Adipocyte (in vitro differentiated cells): ENCODE data around the gene IL23R.

Experiments used
- DNase-seq: peaks from one replicate; pipeline ENCODE4 v3.0.0-alpha.2; 2015; ENCODE audit warnings: low read depth
- H3K27me3 ChIP-seq: replicated peaks from 2 replicates; pipeline ENCODE4 v1.7.0; 2013; ENCODE audit warnings: mild to moderate bottlenecking, low read length, moderate library complexity; ENCODE audit not compliant: control insufficient read depth, insufficient read depth
- H3K36me3 ChIP-seq: 2 replicates; pipeline ENCODE4 v1.7.0; 2013; ENCODE audit warnings: low read length, mild to moderate bottlenecking, moderate library complexity; ENCODE audit not compliant: control insufficient read depth, insufficient read depth, severe bottlenecking
- H3K4me1 ChIP-seq: 2 replicates; pipeline ENCODE4 v1.7.0; 2013; ENCODE audit warnings: mild to moderate bottlenecking, low read length, moderate library complexity; ENCODE audit not compliant: control insufficient read depth, insufficient read depth
- H3K4me3 ChIP-seq: 2 replicates; pipeline ENCODE4 v1.7.0; 2013; ENCODE audit warnings: mild to moderate bottlenecking, low read length, moderate library complexity
- H3K9ac ChIP-seq: 2 replicates; pipeline ENCODE4 v1.7.0; 2013; ENCODE audit warnings: mild to moderate bottlenecking, low read length, moderate library complexity
- H3K9me3 ChIP-seq: 2 replicates; pipeline ENCODE4 v1.7.0; 2013; ENCODE audit warnings: mild to moderate bottlenecking, low read length, moderate library complexity; ENCODE audit not compliant: control insufficient read depth

IL23R gene

DNA sequence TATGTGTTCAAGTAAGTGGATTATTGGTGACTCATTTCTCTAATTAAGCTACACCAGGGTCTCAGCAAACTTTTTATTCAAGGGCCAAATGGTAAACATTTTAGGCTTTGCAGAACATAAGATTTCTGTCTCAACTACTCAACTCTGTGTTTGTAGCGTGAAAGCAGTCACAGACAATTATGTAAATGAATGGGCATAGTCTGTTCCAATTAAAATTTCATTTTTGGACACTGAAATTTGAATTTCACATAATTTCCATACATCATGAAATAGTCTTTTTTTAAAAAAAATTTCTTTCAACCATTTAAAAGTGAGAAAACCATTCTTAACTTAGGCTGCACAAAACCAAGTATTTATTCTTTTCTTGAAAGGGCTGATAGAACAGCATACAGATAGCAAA is 50.1 kb downstream of the IL23R start:
- Histone ChIP-seq H3K4me1 (peaks cover 8% of the 10 kb centered on the region), H3K36me3 (no peaks in the 10 kb centered on the region), H3K4me3 (no peak overlapping the region), H3K9ac (no peak overlapping the region), H3K27me3 (no peaks in the 10 kb centered on the region), H3K9me3 (no peaks in the 10 kb centered on the region)
- no peak for DNase-seq

DNA sequence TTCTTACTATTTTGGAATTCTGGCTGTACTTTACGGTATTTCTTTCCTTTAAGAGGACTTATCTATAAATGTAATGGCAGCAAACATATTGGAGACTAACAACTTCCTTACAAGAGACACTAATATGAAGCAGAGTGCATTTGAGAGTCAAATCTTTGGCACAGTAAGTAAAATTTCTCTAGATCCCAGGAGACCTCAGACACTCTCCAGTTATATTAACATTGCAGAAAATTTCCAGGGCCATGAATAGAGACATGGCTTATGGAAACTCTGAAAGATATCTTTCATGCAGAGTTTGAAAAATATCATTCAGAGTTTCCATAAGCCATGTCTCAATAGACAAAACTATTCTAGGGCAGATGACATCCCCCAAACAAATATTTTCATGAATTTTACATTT is 51.2 kb downstream of the IL23R start:
- no peak overlapping the region for H3K4me3 ChIP-seq
- H3K9ac ChIP-seq: no peak overlapping the region

DNA sequence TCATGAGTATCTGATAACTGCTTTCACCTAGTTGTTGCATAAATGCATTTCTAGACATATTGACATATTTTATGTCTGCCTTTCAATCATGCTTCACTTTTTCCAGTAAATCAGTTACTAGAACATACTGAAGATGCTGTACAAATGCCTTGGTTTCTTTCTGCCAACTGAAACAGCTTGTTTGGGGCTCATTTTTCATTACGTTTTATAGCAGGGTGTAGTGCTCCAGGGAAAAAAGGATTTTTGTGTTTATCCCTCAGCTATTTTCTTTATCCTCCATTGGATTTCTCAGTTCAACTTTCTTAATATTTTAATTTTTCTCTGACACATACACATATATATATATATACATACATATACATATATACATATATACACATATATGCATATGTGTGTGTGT is 51.7 kb downstream of the IL23R start:
- no peak for DNase-seq
- H3K9ac ChIP-seq: no peak overlapping the region
- H3K27me3 ChIP-seq: no peaks in the 10 kb centered on the region
- H3K9me3 ChIP-seq: no peaks in the 10 kb centered on the region
- no peak overlapping the region for H3K4me3 ChIP-seq
- H3K4me1 ChIP-seq: peaks cover 8% of the 10 kb centered on the region
- H3K36me3 ChIP-seq: no peaks in the 10 kb centered on the region

More for the DNA sequence above, 51.2 kb downstream of the IL23R start:
- H3K4me1 ChIP-seq: peaks cover 8% of the 10 kb centered on the region
- H3K27me3 ChIP-seq: no peaks in the 10 kb centered on the region
- no peaks in the 10 kb centered on the region for H3K9me3 ChIP-seq
- no peak for DNase-seq
- no peaks in the 10 kb centered on the region for H3K36me3 ChIP-seq

DNA sequence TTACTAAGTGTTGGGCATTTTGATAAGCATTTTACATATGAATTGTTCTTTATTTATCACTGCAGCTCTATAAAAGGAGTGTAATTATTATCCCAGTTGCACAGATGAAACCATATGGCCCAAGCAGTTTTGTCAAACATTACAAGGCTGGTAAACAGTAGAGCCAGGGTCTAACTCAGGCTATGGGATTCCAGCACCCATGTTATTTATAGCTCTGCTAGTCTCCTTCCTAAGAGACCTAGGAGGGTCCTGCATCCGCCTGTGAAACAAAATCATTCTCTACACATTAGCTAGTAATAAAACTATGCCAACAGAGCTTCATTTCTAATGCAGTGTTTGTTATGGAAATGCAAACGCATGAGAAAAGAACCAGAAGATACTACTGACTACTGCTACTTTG is 58.6 kb downstream of the IL23R start:
- Histone ChIP-seq H3K27me3 (peaks cover 13% of the 10 kb centered on the region), H3K4me1 (no peaks in the 10 kb centered on the region), H3K9me3 (no peaks in the 10 kb centered on the region), H3K36me3 (no peaks in the 10 kb centered on the region), H3K4me3 (no peak overlapping the region), H3K9ac (no peak overlapping the region)
- DNase-seq: no peak

DNA sequence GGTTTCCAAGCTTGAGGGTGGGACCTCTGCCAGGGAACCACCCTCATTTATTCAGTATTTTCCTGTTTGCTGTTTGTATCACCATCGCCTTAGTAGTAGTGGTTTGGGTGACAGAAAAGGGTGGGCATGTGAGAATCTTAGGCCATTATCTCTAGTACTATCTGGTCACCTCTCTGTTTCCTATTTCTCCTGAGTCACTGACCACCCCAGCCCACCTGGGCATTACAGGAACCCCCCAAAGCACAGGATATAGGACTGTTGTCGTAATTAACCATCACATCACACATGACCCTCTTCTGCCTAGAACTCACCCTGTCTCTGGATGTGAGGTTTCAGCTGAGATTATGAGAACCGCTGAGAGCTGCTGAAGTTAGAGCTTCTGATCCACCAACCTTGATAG is 60.4 kb downstream of the IL23R start:
- Histone ChIP-seq H3K9ac (no peak overlapping the region), H3K4me1 (no peaks in the 10 kb centered on the region), H3K36me3 (no peaks in the 10 kb centered on the region), H3K9me3 (no peaks in the 10 kb centered on the region), H3K27me3 (peaks cover 13% of the 10 kb centered on the region), H3K4me3 (no peak overlapping the region)
- no peak for DNase-seq

DNA sequence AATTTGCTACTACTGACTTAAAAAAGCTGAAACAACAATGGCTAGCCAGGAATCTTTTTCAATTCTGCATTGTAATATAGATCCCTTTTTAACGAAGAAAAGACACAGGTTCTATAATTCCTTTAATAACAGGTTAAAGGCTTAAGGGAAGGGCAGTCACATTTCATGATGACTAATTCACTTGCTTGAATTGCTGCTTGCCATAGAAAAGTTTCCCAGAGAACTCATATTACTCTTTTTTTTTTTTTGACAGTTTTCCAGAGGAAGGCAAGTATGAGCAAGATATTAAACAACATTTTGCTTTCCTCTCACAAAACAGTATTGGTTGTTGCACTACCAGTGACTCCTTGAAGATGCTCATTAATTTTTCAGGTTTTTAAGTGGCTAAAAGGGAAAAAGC is 60.9 kb downstream of the IL23R start:
- no peak overlapping the region for H3K9ac ChIP-seq
- no peaks in the 10 kb centered on the region for H3K4me1 ChIP-seq
- peak; percentile 14 for DNase-seq
- peaks cover 13% of the 10 kb centered on the region for H3K27me3 ChIP-seq
- H3K4me3 ChIP-seq: no peak overlapping the region
- H3K9me3 ChIP-seq: no peaks in the 10 kb centered on the region
- no peaks in the 10 kb centered on the region for H3K36me3 ChIP-seq

DNA sequence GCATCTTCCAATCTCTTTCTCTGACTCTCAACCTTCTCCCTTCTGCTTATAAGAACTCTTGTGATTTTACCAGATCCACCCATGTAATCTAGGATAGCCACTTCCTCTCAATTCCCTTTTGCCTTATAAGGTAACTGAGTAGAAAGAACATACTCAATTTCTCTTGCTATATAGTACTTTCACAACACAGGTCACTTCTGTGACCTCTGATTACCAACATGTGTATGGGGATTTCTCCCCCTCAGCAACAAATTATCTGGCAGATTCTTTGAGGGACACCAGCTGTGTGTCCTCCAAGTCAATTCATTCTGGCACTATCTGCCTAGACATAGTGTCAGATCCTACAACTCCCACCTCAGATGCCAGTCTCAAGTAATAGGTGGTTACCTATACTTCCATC is 62.5 kb downstream of the IL23R start:
- Histone ChIP-seq H3K36me3 (no peaks in the 10 kb centered on the region), H3K27me3 (peaks cover 13% of the 10 kb centered on the region), H3K9me3 (no peaks in the 10 kb centered on the region), H3K4me1 (no peaks in the 10 kb centered on the region), H3K9ac (no peak overlapping the region), H3K4me3 (no peak overlapping the region)
- no peak for DNase-seq

DNA sequence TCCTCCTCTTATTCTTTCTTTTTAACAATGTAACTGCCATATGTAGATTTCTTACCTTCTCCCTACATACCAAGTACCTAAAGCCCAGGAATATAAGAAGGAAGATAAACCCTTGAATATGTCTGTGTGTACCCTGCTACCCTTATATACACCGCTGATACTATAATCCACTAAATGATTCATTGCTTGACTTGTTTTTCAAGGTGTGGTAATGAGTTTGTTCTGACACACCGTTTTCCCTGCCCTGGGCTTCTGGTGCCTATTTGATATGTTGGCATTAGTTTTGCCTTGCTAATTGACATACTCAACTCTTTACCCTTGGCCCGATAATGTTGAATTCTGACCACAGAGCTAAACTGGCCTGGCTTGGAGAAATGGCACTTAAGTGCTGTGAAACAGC is 64.3 kb downstream of the IL23R start:
- DNase-seq: no peak
- Histone ChIP-seq H3K9me3 (no peaks in the 10 kb centered on the region), H3K27me3 (peaks cover 17% of the 10 kb centered on the region), H3K9ac (no peak overlapping the region), H3K4me3 (no peak overlapping the region), H3K4me1 (no peaks in the 10 kb centered on the region), H3K36me3 (no peaks in the 10 kb centered on the region)

DNA sequence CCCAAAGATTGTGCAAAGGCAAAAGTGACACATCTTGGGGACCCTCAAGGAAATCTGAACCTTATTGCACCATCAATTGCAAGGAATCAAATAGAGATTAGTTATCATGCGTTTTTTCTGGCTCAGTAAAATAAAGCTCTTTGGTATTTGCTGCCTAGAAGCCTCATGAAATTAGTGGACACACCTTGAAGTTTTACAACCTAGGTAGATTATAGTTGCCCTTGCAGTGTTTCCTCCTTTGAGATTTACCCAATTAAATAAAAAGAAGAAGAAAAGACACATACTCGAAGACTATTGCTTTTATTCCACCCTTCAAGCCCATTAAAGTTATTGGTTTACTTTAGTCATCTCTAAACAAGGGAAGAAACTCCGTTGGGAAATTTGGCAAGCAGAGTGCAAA is 70.0 kb downstream of the IL23R start:
- no peaks in the 10 kb centered on the region for H3K9me3 ChIP-seq
- no peak overlapping the region for H3K9ac ChIP-seq
- no peak for DNase-seq
- no peaks in the 10 kb centered on the region for H3K4me1 ChIP-seq
- H3K27me3 ChIP-seq: peaks cover 21% of the 10 kb centered on the region
- H3K4me3 ChIP-seq: no peak overlapping the region
- no peaks in the 10 kb centered on the region for H3K36me3 ChIP-seq

DNA sequence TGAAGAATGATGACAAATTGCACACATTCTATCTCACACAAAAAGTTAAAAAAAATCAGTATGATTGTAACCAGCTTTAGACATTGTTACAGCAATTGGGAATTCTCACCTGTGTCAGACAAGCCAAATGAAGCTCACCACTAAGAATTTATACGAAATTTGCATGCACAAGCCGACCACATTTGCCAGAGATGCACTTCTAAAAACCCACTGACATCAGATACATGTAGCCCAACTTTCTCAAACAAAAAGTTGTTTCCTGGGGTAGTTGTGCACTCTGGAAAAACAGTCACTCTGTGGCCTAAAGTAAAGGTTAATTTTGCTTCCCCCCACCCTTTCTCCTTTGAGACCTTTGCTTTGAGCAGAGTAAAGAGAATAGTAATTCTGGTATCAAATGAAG is 73.5 kb downstream of the IL23R start:
- no peak for DNase-seq
- H3K9ac ChIP-seq: no peak overlapping the region
- no peak overlapping the region for H3K4me3 ChIP-seq
- no peaks in the 10 kb centered on the region for H3K9me3 ChIP-seq
- H3K27me3 ChIP-seq: peaks cover 21% of the 10 kb centered on the region
- no peaks in the 10 kb centered on the region for H3K36me3 ChIP-seq
- H3K4me1 ChIP-seq: no peaks in the 10 kb centered on the region

DNA sequence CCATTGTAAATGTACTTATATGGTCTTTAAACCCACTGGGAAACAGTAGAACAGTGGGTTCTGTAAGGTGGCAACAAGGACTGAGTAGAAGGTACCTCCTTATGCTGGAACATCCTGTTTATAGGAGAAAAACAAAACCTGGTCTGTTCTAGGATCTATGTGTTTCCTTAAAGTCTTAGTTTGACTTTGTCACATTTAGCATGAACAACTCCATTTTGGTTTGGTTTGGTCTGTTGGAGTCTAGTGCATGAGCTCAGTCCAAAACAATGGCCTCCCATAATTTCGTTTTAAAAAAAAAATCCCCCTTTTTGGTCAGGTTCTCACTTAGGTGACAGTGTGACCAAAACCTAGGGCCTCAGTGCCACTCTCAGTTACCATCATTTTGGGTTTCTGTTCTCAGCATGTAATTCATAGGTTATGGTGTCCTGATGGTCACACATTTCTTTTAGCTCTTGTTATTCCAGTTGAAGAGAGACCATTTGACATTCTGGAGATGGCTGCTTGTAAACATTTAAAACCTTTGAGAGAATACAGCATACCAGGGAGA is 75.0 kb downstream of the IL23R start:
- no peak overlapping the region for H3K9ac ChIP-seq
- DNase-seq: no peak
- no peak overlapping the region for H3K4me3 ChIP-seq
- no peaks in the 10 kb centered on the region for H3K4me1 ChIP-seq
- H3K9me3 ChIP-seq: no peaks in the 10 kb centered on the region
- H3K27me3 ChIP-seq: peaks cover 11% of the 10 kb centered on the region
- H3K36me3 ChIP-seq: no peaks in the 10 kb centered on the region

DNA sequence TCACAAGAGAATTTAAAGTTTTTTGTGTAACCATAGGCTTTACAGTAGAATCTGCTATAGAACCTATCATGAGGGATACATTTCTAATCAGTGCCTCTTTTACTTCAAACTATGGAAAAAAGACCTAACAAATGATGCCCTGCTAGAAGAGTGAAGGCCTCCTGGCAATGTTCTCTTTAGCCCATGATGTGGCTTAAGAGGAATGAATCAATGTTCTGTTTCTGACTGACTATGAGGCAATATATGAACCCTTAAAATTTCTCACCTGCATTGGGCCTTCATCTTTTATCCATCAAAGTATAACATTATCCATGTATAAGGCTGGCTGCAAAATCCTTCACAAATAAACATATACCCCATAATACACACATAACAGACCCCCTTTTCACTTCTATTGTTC is 75.8 kb downstream of the IL23R start:
- Histone ChIP-seq H3K9me3 (no peaks in the 10 kb centered on the region), H3K9ac (no peak overlapping the region)

More for the DNA sequence above, 75.8 kb downstream of the IL23R start:
- DNase-seq: no peak
- Histone ChIP-seq H3K4me1 (no peaks in the 10 kb centered on the region), H3K36me3 (no peaks in the 10 kb centered on the region), H3K4me3 (no peak overlapping the region), H3K27me3 (peaks cover 7% of the 10 kb centered on the region)
